Measurements from ENCODE around the gene NUCKS1.

DNA sequence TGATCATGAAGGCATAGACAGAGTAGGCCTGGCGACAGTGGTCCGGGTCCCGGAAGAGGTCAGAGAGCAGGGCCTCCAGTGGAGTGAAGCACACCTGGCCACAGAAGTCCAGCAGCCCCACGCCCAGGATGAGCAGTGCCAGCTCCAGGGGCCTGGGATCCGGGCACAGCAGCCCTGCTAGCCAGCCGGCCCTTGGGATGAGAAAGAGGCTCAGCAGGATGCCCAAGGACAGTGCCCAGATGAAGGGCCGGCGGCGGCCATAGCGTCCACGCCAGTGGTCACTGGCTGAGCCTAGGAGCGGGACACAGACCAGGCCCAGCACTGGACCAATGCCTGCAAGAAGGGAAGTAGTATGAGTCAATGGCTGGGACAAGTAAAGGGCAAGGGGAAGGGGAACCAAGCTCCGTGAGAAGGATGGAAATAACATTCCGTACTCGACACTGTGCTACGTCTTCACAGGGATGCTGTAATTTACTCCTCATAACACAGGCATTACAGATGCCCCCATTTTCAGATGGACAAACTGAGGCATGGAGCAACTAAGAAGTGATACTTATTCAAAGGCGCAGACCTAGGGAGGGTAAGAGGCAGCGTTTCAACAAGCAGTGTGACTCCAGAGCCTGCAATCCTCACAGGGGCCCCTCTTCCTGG lies 86.6 kb downstream of the NUCKS1 start:
- TF ChIP-seq, protein P1, sequence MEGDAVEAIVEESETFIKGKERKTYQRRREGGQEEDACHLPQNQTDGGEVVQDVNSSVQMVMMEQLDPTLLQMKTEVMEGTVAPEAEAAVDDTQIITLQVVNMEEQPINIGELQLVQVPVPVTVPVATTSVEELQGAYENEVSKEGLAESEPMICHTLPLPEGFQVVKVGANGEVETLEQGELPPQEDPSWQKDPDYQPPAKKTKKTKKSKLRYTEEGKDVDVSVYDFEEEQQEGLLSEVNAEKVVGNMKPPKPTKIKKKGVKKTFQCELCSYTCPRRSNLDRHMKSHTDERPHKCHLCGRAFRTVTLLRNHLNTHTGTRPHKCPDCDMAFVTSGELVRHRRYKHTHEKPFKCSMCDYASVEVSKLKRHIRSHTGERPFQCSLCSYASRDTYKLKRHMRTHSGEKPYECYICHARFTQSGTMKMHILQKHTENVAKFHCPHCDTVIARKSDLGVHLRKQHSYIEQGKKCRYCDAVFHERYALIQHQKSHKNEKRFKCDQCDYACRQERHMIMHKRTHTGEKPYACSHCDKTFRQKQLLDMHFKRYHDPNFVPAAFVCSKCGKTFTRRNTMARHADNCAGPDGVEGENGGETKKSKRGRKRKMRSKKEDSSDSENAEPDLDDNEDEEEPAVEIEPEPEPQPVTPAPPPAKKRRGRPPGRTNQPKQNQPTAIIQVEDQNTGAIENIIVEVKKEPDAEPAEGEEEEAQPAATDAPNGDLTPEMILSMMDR (conservative IDR thresholded peaks at IDR 0.05) = no peak
- no peak for TF ChIP-seq EZH2 (IDR thresholded peaks at IDR 0.05; ENCODE audit: low read depth)

All from PC-9 (cell line).